HG03103 (cell line): ENCODE measurements around the gene AXIN2.
"Not testable (repeated sequence)": the region's sequence is repeated elsewhere in the genome, so short reads cannot be mapped to it uniquely, and the experiment has no call there.

Source experiments
- ATAC-seq: cut with Tn5 transposase; IDR thresholded peaks from one replicate; pipeline ENCODE4 v1.9.1; 2021; ENCODE audit warnings: low read depth; ENCODE audit not compliant: unreplicated experiment

Gene AXIN2

GRCh38 chr17:65523853-65524664 lies 37.4 kb downstream of the AXIN2 start:
- no peak for ATAC-seq

GRCh38 chr17:65523411-65523810 lies 38.0 kb downstream of the AXIN2 start:
- ATAC-seq, result no peak

- no peak for ATAC-seq
Observed at GRCh38 chr17:65522751-65523404, 38.6 kb downstream of the AXIN2 start.

- no peak for ATAC-seq
Observed at GRCh38 chr17:65519462-65519861, 42.0 kb downstream of the AXIN2 start.

GRCh38 chr17:65518256-65518655 lies 43.2 kb downstream of the AXIN2 start:
- no peak for ATAC-seq

- no peak for ATAC-seq
Observed at GRCh38 chr17:65515959-65516948, 45.2 kb downstream of the AXIN2 start.

- ATAC-seq, result no peak
Observed at GRCh38 chr17:65515512-65515911, 45.9 kb downstream of the AXIN2 start.

GRCh38 chr17:65514541-65514940 lies 46.9 kb downstream of the AXIN2 start:
- ATAC-seq, result no peak

- ATAC-seq, result no peak
Observed at GRCh38 chr17:65514082-65514481, 47.4 kb downstream of the AXIN2 start.

GRCh38 chr17:65511316-65511715 lies 50.1 kb downstream of the AXIN2 start:
- no peak for ATAC-seq

- ATAC-seq, result no peak
Observed at GRCh38 chr17:65509032-65509431, 52.4 kb downstream of the AXIN2 start.

GRCh38 chr17:65504673-65505072 lies 56.8 kb downstream of the AXIN2 start:
- not testable (repeated sequence) for ATAC-seq

GRCh38 chr17:65504141-65504540 lies 57.3 kb downstream of the AXIN2 start:
- ATAC-seq, result no peak

GRCh38 chr17:65503557-65503956 lies 57.9 kb downstream of the AXIN2 start:
- ATAC-seq, result no peak

- ATAC-seq, result no peak
Observed at GRCh38 chr17:65498816-65499215, 62.6 kb downstream of the AXIN2 start.

- ATAC-seq, result no peak
Observed at GRCh38 chr17:65496801-65497200, 64.6 kb downstream of the AXIN2 start.

- ATAC-seq, result no peak
Observed at GRCh38 chr17:65495122-65496055, 66.1 kb downstream of the AXIN2 start.

- no peak for ATAC-seq
Observed at GRCh38 chr17:65489413-65490155, 71.9 kb downstream of the AXIN2 start.

- ATAC-seq, result no peak
Observed at GRCh38 chr17:65488665-65489064, 72.8 kb downstream of the AXIN2 start.
